Measurements from ENCODE around the gene GRM6.

GRM6 gene

DNA sequence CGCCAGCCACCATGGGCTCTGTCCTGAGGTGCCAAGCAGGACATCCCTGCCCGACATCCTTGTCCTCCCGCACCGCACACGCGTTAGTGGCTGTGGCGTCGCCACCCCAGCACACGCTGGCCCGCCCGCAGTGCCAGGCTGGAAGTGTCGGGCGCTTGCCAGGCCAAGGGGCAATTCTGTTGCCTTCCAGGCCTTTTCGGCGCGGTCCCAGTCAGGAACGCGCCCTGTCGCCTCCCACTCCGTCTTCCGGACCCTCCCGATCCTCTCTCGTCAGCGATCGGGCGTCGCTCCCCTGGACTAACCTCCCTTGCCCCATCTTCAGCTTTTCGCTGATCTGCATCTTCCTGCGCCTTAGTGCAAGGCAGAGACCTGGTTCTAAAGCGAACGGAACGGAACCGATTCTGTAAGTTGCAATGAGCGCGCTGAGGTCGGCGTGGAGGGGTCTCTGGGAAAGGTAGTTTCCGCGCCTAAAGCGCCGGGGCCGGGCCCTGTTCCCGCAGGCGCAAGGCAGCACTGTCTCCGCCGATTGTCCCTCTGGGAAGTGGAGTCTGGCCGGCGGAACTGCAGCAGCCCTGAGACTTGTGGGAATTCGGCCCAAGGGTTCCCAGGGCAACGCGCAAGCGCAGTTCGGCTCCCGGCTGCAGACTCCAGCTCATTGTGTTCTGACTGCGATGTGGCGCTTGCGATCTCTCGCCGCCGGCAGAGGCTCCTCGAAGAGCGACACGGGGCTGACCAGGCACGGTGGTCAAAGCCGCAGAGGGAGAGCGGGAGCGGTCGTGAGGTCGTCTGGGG is 54.4 kb downstream of the GRM6 start, which contains the start of gene ZNF454:
Gene ZNF454, plus strand, starts transcription at position 630 of the 792 bp plus-strand sequence. CDS start 1,594 bp downstream, outside the sequence.
- ATAC-seq: peak; percentile 56; the same call in 2 of the 3 replicates
- TF ChIP-seq, protein P1, sequence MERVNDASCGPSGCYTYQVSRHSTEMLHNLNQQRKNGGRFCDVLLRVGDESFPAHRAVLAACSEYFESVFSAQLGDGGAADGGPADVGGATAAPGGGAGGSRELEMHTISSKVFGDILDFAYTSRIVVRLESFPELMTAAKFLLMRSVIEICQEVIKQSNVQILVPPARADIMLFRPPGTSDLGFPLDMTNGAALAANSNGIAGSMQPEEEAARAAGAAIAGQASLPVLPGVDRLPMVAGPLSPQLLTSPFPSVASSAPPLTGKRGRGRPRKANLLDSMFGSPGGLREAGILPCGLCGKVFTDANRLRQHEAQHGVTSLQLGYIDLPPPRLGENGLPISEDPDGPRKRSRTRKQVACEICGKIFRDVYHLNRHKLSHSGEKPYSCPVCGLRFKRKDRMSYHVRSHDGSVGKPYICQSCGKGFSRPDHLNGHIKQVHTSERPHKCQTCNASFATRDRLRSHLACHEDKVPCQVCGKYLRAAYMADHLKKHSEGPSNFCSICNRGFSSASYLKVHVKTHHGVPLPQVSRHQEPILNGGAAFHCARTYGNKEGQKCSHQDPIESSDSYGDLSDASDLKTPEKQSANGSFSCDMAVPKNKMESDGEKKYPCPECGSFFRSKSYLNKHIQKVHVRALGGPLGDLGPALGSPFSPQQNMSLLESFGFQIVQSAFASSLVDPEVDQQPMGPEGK (CRISPR knock-in tag; IDR thresholded peaks at IDR 0.05; ENCODE audit: borderline replicate concordance): no peak

DNA sequence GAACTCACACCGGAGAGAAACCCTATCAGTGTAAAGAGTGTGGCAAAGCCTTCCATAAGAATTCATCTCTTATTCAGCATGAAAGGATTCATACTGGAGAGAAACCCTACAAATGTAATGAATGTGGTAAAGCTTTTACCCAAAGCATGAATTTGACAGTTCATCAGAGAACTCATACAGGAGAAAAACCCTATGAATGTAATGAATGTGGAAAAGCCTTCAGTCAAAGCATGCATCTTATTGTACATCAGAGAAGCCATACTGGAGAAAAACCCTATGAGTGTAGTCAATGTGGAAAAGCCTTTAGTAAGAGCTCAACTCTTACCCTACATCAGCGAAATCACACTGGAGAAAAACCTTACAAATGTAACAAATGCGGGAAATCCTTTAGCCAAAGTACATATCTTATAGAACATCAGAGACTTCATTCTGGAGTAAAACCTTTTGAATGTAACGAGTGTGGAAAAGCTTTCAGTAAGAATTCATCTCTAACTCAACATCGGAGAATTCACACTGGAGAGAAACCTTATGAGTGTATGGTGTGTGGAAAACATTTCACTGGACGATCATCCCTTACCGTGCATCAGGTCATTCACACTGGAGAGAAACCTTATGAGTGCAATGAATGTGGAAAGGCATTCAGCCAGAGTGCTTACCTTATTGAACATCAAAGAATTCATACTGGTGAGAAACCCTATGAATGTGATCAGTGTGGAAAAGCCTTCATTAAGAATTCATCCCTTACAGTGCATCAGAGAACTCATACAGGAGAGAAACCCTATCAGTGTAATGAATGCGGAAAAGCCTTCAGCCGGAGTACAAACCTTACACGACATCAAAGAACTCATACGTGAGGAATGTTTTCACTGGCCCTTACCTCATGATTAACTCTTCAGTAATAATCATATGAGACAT is 63.0 kb downstream of the GRM6 start:
- no peak for ATAC-seq
- TF ChIP-seq OSR1 (CRISPR knock-in tag; IDR thresholded peaks at IDR 0.05): no peak
- TF ChIP-seq SNAI2 (CRISPR knock-in tag; IDR thresholded peaks at IDR 0.05): no peak
